ENCODE measurements around the gene EML4. TPM values are rescaled to one million over a fixed set of nuclear protein-coding genes. Genes with fewer than 3 reads are reported as not detected.

The EML4 gene
- total RNA-seq, 1 experiment from 2014 or later = 93.7 TPM

- no peaks in the 10 kb centered on the region for H3K27me3 ChIP-seq (replicated peaks; ENCODE audit: insufficient read depth, low read depth, low read length, poor library complexity)
- H3K36me3 ChIP-seq (ENCODE audit: insufficient read depth, low read length, poor library complexity, severe bottlenecking) = no peaks in the 10 kb centered on the region
- no peak for DNase-seq (ENCODE audit: low spot score)
- intact Hi-C loops (cut with micrococcal nuclease; ENCODE audit: unreplicated experiment) = no loop called here
- POLR2A ChIA-PET (ENCODE audit: low non-redundant PET) = no interaction called here
- CTCF ChIA-PET = no interaction called here
- no peaks in the 10 kb centered on the region for H3K9me3 ChIP-seq (ENCODE audit: low read depth, low read length, poor library complexity, severe bottlenecking)
- H3K4me3 ChIP-seq (ENCODE audit: low read depth, low read length, poor library complexity, severe bottlenecking) = no peak overlapping the region
- TF ChIP-seq, protein P1, sequence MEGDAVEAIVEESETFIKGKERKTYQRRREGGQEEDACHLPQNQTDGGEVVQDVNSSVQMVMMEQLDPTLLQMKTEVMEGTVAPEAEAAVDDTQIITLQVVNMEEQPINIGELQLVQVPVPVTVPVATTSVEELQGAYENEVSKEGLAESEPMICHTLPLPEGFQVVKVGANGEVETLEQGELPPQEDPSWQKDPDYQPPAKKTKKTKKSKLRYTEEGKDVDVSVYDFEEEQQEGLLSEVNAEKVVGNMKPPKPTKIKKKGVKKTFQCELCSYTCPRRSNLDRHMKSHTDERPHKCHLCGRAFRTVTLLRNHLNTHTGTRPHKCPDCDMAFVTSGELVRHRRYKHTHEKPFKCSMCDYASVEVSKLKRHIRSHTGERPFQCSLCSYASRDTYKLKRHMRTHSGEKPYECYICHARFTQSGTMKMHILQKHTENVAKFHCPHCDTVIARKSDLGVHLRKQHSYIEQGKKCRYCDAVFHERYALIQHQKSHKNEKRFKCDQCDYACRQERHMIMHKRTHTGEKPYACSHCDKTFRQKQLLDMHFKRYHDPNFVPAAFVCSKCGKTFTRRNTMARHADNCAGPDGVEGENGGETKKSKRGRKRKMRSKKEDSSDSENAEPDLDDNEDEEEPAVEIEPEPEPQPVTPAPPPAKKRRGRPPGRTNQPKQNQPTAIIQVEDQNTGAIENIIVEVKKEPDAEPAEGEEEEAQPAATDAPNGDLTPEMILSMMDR (conservative IDR thresholded peaks at IDR 0.05; ENCODE audit: low read depth, low read length) = no peak
- TF ChIP-seq EZH2 (IDR thresholded peaks at IDR 0.05; ENCODE audit: borderline replicate concordance, low read depth, low read length, poor library complexity, severe bottlenecking) = no peak
- peaks cover 40% of the 10 kb centered on the region for H3K4me1 ChIP-seq (ENCODE audit: insufficient read depth, low read length, poor library complexity, severe bottlenecking)
- BruUV-seq (replicated peaks) = no TSS peak
- no peak overlapping the region for H3K27ac ChIP-seq (ENCODE audit: low read depth, low read length, poor library complexity, severe bottlenecking)
Measured at GRCh38 chr2:42191285-42192009, 22.3 kb downstream of the EML4 start.

DNA sequence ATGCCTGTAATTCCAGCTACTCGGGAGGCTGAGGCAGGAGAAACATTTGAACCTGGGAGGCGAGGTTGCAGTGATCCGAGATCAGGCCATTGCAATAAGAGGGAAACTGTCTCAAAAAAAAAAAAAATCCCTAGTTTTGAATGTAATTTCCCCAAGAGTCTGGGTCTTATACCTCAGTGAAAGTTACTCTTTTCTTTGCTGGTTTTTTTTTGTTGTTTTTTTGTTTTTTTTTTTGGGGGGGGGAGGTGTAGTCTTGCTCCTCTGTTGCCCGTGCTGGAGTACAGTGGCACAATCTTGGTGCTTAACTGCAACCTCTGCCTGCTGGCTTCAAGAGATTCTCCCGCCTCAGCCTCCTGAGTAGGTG lies 22.8 kb downstream of the EML4 start:
- TF ChIP-seq EZH2 (IDR thresholded peaks at IDR 0.05; ENCODE audit: borderline replicate concordance, low read depth, low read length, poor library complexity, severe bottlenecking) = no peak
- TF ChIP-seq, protein P1 (conservative IDR thresholded peaks at IDR 0.05; ENCODE audit: low read depth, low read length) = no peak
- DNase-seq (ENCODE audit: low spot score) = no peak
- Histone ChIP-seq H3K4me1 (ENCODE audit: insufficient read depth, low read length, poor library complexity, severe bottlenecking) (peaks cover 45% of the 10 kb centered on the region), H3K36me3 (ENCODE audit: insufficient read depth, low read length, poor library complexity, severe bottlenecking) (no peaks in the 10 kb centered on the region), H3K9me3 (ENCODE audit: low read depth, low read length, poor library complexity, severe bottlenecking) (no peaks in the 10 kb centered on the region), H3K27ac (ENCODE audit: low read depth, low read length, poor library complexity, severe bottlenecking) (no peak overlapping the region), H3K4me3 (ENCODE audit: low read depth, low read length, poor library complexity, severe bottlenecking) (no peak overlapping the region), H3K27me3 (replicated peaks; ENCODE audit: insufficient read depth, low read depth, low read length, poor library complexity) (no peaks in the 10 kb centered on the region)
- intact Hi-C loops (cut with micrococcal nuclease; ENCODE audit: unreplicated experiment) = no loop called here
- ChIA-PET POLR2A (ENCODE audit: low non-redundant PET) (no interaction called here), CTCF (no interaction called here)
- BruUV-seq (replicated peaks) = no TSS peak

- BruUV-seq (replicated peaks) = no TSS peak
- CTCF ChIA-PET = no interaction called here
- H3K27ac ChIP-seq (ENCODE audit: low read depth, low read length, poor library complexity, severe bottlenecking) = no peak overlapping the region
Measured at GRCh38 chr2:42192652-42193566, 23.8 kb downstream of the EML4 start.

More at GRCh38 chr2:42192652-42193566, 23.8 kb downstream of the EML4 start:
- DNase-seq (ENCODE audit: low spot score) = no peak
- Histone ChIP-seq H3K9me3 (ENCODE audit: low read depth, low read length, poor library complexity, severe bottlenecking) (no peaks in the 10 kb centered on the region), H3K4me1 (ENCODE audit: insufficient read depth, low read length, poor library complexity, severe bottlenecking) (peaks cover 45% of the 10 kb centered on the region), H3K36me3 (ENCODE audit: insufficient read depth, low read length, poor library complexity, severe bottlenecking) (no peaks in the 10 kb centered on the region), H3K27me3 (replicated peaks; ENCODE audit: insufficient read depth, low read depth, low read length, poor library complexity) (no peaks in the 10 kb centered on the region), H3K4me3 (ENCODE audit: low read depth, low read length, poor library complexity, severe bottlenecking) (no peak overlapping the region)
- TF ChIP-seq EZH2 (IDR thresholded peaks at IDR 0.05; ENCODE audit: borderline replicate concordance, low read depth, low read length, poor library complexity, severe bottlenecking) = no peak
- TF ChIP-seq, protein P1 (conservative IDR thresholded peaks at IDR 0.05; ENCODE audit: low read depth, low read length) = no peak
- intact Hi-C loops (cut with micrococcal nuclease; ENCODE audit: unreplicated experiment) = no loop called here
- POLR2A ChIA-PET (ENCODE audit: low non-redundant PET) = no interaction called here

Measured in A673 (cell line).